Astrocyte (in vitro differentiated cells and primary cell): Measurements from ENCODE around the gene FAM200C. TPM values are rescaled to one million over a fixed set of nuclear protein-coding genes. Genes with fewer than 3 reads are reported as not detected.

ENCODE experiments used
- DNase-seq: peaks from one replicate; pipeline ENCODE4 v3.0.0-alpha.2; 2010; ENCODE audit warnings: low read depth
- FAIRE-seq: peaks from 2 replicates; lab custom pipeline; 2011; peaks lifted over from hg19 to GRCh38; lab: Jason Lieb, UNC
- H2AFZ ChIP-seq: 2 replicates; pipeline ENCODE4 v1.6.0; 2012; ENCODE audit warnings: low read depth, low read length, inconsistent platforms
- H3K27ac ChIP-seq: 2 replicates; pipeline ENCODE4 v1.5.1; 2011; ENCODE audit warnings: low read depth, low read length, inconsistent platforms
- H3K27me3 ChIP-seq: 2 replicates; pipeline ENCODE4 v1.6.0; 2011; ENCODE audit warnings: low read length, inconsistent platforms; ENCODE audit not compliant: insufficient read depth
- H3K36me3 ChIP-seq: 2 replicates; pipeline ENCODE4 v1.5.1; 2011; ENCODE audit warnings: low read length, inconsistent platforms; ENCODE audit not compliant: insufficient read depth
- H3K4me1 ChIP-seq: 2 replicates; pipeline ENCODE4 v1.5.1; 2011; ENCODE audit warnings: low read length, inconsistent platforms; ENCODE audit not compliant: insufficient read depth
- H3K4me2 ChIP-seq: 2 replicates; pipeline ENCODE4 v1.6.0; 2012; ENCODE audit warnings: low read length, inconsistent platforms
- H3K4me3 ChIP-seq: 2 replicates; pipeline ENCODE4 v1.5.1; 2011; ENCODE audit warnings: low read depth, mild to moderate bottlenecking, low read length, inconsistent platforms; ENCODE audit not compliant: insufficient read depth
- H3K79me2 ChIP-seq: 2 replicates; pipeline ENCODE4 v1.6.0; 2012; ENCODE audit warnings: mild to moderate bottlenecking, low read length, inconsistent platforms; ENCODE audit not compliant: insufficient read depth
- H3K9ac ChIP-seq: 2 replicates; pipeline ENCODE4 v1.6.0; 2012; ENCODE audit warnings: mild to moderate bottlenecking, low read length, inconsistent platforms
- H3K9me3 ChIP-seq: 2 replicates; pipeline ENCODE4 v1.5.1; 2012; ENCODE audit warnings: low read depth, mild to moderate bottlenecking, low read length, inconsistent platforms; ENCODE audit not compliant: insufficient read depth
- H4K20me1 ChIP-seq: 2 replicates; pipeline ENCODE4 v1.6.0; 2012; ENCODE audit warnings: low read length, inconsistent platforms; ENCODE audit not compliant: insufficient read depth
- H3K27ac Mint-ChIP-seq: one replicate; pipeline ENCODE4 v1.8.0; 2021; ENCODE audit warnings: mild to moderate bottlenecking, mixed read lengths; ENCODE audit not compliant: unreplicated experiment
- H3K27me3 Mint-ChIP-seq: one replicate; pipeline ENCODE4 v1.8.0; 2021; ENCODE audit warnings: low read depth, mixed read lengths; ENCODE audit not compliant: unreplicated experiment
- H3K36me3 Mint-ChIP-seq: one replicate; pipeline ENCODE4 v1.8.0; 2021; ENCODE audit warnings: low read depth, mixed read lengths; ENCODE audit not compliant: unreplicated experiment
- H3K4me1 Mint-ChIP-seq: one replicate; pipeline ENCODE4 v1.8.0; 2021; ENCODE audit warnings: low read depth, mixed read lengths; ENCODE audit not compliant: unreplicated experiment
- H3K4me3 Mint-ChIP-seq: one replicate; pipeline ENCODE4 v1.8.0; 2021; ENCODE audit warnings: mild to moderate bottlenecking, moderate library complexity, mixed read lengths; ENCODE audit not compliant: unreplicated experiment
- H3K9me3 Mint-ChIP-seq: one replicate; pipeline ENCODE4 v1.8.0; 2021; ENCODE audit warnings: mild to moderate bottlenecking, mixed read lengths; ENCODE audit not compliant: unreplicated experiment
- EZH2 ChIP-seq: IDR thresholded peaks from 2 replicates; pipeline ENCODE4 v1.6.1; 2012; ENCODE audit warnings: mild to moderate bottlenecking, low read length, inconsistent platforms; ENCODE audit not compliant: insufficient read depth
- total RNA-seq: library from RNA; stranded (reverse); gene quantifications from 2 replicates; pipeline ENCODE4 v1.2.1, GENCODE V29; 2021
- TF ChIP-seq, protein P1 (sequence below): IDR thresholded peaks from 2 replicates; pipeline ENCODE4 v1.5.1; 2011; ENCODE audit warnings: low read depth, mild to moderate bottlenecking, inconsistent platforms, low read length, moderate library complexity; ENCODE audit not compliant: insufficient read depth

The FAM200C gene
- total RNA-seq, 1 donor from 2014 or later, result 1.7 TPM

DNA sequence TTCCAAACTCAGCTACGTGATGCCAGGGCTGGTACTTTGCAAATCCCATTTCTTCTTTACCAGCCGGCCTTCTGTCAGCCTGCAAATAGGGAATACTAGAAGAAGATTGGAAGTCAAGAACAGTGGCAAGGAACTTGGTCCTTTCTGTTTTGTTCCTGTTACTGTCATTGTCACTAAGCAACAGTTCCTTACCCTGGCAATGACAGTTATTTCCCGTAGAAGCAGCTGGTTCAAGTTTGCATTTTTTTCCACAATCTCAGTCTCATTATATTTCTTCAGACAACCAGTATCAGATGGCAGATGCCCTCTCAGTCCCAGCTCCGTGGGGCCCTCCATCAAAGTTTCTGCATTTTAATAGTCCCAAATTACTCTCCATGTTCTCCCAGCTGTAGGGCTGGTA is 20.3 kb downstream of the FAM200C start:
- Histone ChIP-seq H3K4me2 (no peak overlapping the region), H4K20me1 (no peaks in the 10 kb centered on the region), H2AFZ (no peak overlapping the region), H3K79me2 (no peaks in the 10 kb centered on the region), H3K9me3 (no peaks in the 10 kb centered on the region), H3K4me1 (no peaks in the 10 kb centered on the region), H3K36me3 (no peaks in the 10 kb centered on the region), H3K27me3 (peaks cover 14% of the 10 kb centered on the region), H3K27ac (no peak overlapping the region), H3K9ac (no peak overlapping the region), H3K4me3 (no peak overlapping the region)
- peaks cover 14% of the 10 kb centered on the region for H3K27me3 Mint-ChIP-seq
- DNase-seq, result no peak
- TF ChIP-seq, protein P1, sequence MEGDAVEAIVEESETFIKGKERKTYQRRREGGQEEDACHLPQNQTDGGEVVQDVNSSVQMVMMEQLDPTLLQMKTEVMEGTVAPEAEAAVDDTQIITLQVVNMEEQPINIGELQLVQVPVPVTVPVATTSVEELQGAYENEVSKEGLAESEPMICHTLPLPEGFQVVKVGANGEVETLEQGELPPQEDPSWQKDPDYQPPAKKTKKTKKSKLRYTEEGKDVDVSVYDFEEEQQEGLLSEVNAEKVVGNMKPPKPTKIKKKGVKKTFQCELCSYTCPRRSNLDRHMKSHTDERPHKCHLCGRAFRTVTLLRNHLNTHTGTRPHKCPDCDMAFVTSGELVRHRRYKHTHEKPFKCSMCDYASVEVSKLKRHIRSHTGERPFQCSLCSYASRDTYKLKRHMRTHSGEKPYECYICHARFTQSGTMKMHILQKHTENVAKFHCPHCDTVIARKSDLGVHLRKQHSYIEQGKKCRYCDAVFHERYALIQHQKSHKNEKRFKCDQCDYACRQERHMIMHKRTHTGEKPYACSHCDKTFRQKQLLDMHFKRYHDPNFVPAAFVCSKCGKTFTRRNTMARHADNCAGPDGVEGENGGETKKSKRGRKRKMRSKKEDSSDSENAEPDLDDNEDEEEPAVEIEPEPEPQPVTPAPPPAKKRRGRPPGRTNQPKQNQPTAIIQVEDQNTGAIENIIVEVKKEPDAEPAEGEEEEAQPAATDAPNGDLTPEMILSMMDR, result no peak
- TF ChIP-seq EZH2, result no peak
- no peaks in the 10 kb centered on the region for H3K36me3 Mint-ChIP-seq
- no peak overlapping the region for H3K4me3 Mint-ChIP-seq
- no peak overlapping the region for H3K27ac Mint-ChIP-seq
- no peak for FAIRE-seq
- H3K4me1 Mint-ChIP-seq, result peaks cover 8% of the 10 kb centered on the region
- H3K9me3 Mint-ChIP-seq, result no peaks in the 10 kb centered on the region

DNA sequence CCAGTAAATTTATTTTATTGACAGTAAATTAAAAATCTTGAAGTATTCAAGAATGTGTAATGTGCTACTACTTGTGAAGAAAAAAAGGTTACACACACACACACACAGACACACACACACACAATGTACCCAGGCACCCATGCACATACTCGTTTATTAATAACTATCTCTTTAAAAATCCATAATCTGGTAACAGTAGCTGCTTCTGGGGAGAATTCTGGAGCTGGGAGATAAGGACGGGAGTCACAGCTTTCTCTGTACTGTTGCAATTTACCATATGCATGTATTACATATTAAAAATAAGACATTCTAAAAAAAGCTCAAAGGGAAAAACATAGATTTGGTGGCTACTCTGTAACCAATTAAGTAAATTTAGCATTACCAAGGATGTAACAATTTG is 21.5 kb downstream of the FAM200C start:
- DNase-seq, result no peak
- no peaks in the 10 kb centered on the region for H3K36me3 Mint-ChIP-seq
- H3K27ac Mint-ChIP-seq, result no peak overlapping the region
- H3K36me3 ChIP-seq, result no peaks in the 10 kb centered on the region
- H3K4me3 ChIP-seq, result no peak overlapping the region
- no peaks in the 10 kb centered on the region for H3K79me2 ChIP-seq
- H3K27ac ChIP-seq, result no peak overlapping the region
- no peaks in the 10 kb centered on the region for H3K4me1 ChIP-seq
- no peaks in the 10 kb centered on the region for H3K9me3 Mint-ChIP-seq
- H3K4me3 Mint-ChIP-seq, result no peak overlapping the region
- no peak overlapping the region for H2AFZ ChIP-seq
- no peaks in the 10 kb centered on the region for H3K9me3 ChIP-seq
- no peak overlapping the region for H3K4me2 ChIP-seq
- H3K27me3 ChIP-seq, result peaks cover 18% of the 10 kb centered on the region
- no peaks in the 10 kb centered on the region for H4K20me1 ChIP-seq
- TF ChIP-seq EZH2, result no peak
- TF ChIP-seq, protein P1, result no peak
- peaks cover 24% of the 10 kb centered on the region for H3K27me3 Mint-ChIP-seq
- no peak for FAIRE-seq
- peaks cover 8% of the 10 kb centered on the region for H3K4me1 Mint-ChIP-seq
- no peak overlapping the region for H3K9ac ChIP-seq

DNA sequence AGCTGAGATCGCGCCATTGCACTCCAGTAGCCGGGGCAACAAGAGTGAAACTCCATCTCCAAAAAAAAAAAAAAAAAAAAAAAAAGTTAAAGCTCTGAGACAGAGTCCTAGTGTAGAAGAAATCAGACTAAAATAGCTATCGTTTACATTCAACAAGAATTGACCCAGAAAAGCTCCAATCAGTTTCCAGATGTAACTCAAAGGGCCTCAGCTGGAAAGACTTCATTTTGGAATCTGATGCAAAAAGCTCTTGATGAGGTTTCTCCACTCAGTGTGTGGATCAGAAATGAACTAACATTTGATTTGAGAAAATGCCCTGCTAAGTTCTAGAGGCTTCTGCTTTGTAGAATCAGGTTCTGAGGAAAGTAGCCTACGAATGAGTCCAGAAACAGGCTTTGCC is 22.2 kb downstream of the FAM200C start:
- H3K4me3 ChIP-seq, result no peak overlapping the region
- Mint-ChIP-seq H3K27me3 (peaks cover 30% of the 10 kb centered on the region), H3K27ac (no peak overlapping the region), H3K36me3 (no peaks in the 10 kb centered on the region), H3K9me3 (no peaks in the 10 kb centered on the region), H3K4me3 (no peak overlapping the region), H3K4me1 (peaks cover 8% of the 10 kb centered on the region)
- no peaks in the 10 kb centered on the region for H4K20me1 ChIP-seq
- no peaks in the 10 kb centered on the region for H3K36me3 ChIP-seq
- FAIRE-seq, result no peak
- H3K79me2 ChIP-seq, result no peaks in the 10 kb centered on the region
- H2AFZ ChIP-seq, result no peak overlapping the region
- H3K27me3 ChIP-seq, result peaks cover 18% of the 10 kb centered on the region
- no peak for DNase-seq
- H3K27ac ChIP-seq, result no peak overlapping the region
- H3K9me3 ChIP-seq, result no peaks in the 10 kb centered on the region
- TF ChIP-seq, protein P1, result no peak
- TF ChIP-seq EZH2, result no peak
- H3K4me2 ChIP-seq, result no peak overlapping the region
- no peaks in the 10 kb centered on the region for H3K4me1 ChIP-seq
- H3K9ac ChIP-seq, result no peak overlapping the region
